ENCODE data around the gene ZNF222.
A peak's percentile ranks its signal among the peaks of the same experiment; 100 is the strongest.

The ZNF222 gene

GRCh38 chr19:44051650-44052402 is 26.6 kb downstream of the ZNF222 start, which contains the start of gene ZNF223:
Gene ZNF223 (plus strand): TSS chr19:44052036. CDS start chr19:44055177, 3,141 bp downstream.
- peak; percentile 52 to 57 for DNase-seq (ENCODE audit: low read depth in 2 of 2)

- no peak for DNase-seq (ENCODE audit: low read depth in 2 of 2)
These were observed 30.7 kb downstream of the ZNF222 start for GRCh38 chr19:44055870-44056269.

GRCh38 chr19:44059229-44059628 is 34.0 kb downstream of the ZNF222 start:
- no peak for DNase-seq (ENCODE audit: low read depth in 2 of 2)

- no peak for DNase-seq (ENCODE audit: low read depth in 2 of 2)
These were observed 35.9 kb downstream of the ZNF222 start for GRCh38 chr19:44061038-44061437.

- DNase-seq (ENCODE audit: low read depth in 2 of 2): no peak
These were observed 41.1 kb downstream of the ZNF222 start for GRCh38 chr19:44066305-44066704.

GRCh38 chr19:44069415-44069814 is 44.2 kb downstream of the ZNF222 start:
- DNase-seq (ENCODE audit: low read depth in 2 of 2): no peak

GRCh38 chr19:44071824-44072542 is 46.8 kb downstream of the ZNF222 start, which contains the start of gene ZNF284:
Gene ZNF284 (plus strand): TSS chr19:44072159. CDS start chr19:44076390, 4,231 bp downstream.
- DNase-seq (ENCODE audit: low read depth in 2 of 2): peak; percentile 64 to 71

GRCh38 chr19:44072543-44073401 is 47.6 kb downstream of the ZNF222 start:
- no peak for DNase-seq (ENCODE audit: low read depth in 2 of 2)

GRCh38 chr19:44076325-44076724 is 51.1 kb downstream of the ZNF222 start:
- no peak for DNase-seq (ENCODE audit: low read depth in 2 of 2)

Measured in activated CD4-positive, alpha-beta T cell treated with anti-CD3 and anti-CD28 coated beads for 24 hours (primary cell).